Measurements from ENCODE around the gene MAP3K19.
"Not testable (repeated sequence)": the region's sequence is repeated elsewhere in the genome, so short reads cannot be mapped to it uniquely, and the experiment has no call there.

The MAP3K19 gene

DNA sequence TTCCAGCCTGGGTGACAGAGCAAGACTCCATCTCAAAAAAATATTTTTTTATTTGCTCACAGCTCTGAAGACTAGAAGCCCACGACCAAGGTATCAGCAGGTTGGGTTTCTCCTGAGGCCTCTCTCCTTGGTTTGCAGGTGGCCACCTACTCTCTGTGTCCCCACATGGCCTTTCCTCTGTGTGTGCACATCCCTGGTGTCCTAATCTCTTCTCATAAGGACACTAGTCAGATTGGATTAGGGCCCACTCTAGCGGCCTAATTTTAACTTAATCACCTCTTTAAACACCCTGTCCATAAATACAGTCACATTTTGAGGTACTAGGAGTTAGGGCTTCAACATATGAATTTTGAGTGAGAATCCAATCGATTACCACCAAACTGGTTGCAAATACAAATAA, 2.9 kb upstream of the MAP3K19 start:
- TF ChIP-seq, protein P1, sequence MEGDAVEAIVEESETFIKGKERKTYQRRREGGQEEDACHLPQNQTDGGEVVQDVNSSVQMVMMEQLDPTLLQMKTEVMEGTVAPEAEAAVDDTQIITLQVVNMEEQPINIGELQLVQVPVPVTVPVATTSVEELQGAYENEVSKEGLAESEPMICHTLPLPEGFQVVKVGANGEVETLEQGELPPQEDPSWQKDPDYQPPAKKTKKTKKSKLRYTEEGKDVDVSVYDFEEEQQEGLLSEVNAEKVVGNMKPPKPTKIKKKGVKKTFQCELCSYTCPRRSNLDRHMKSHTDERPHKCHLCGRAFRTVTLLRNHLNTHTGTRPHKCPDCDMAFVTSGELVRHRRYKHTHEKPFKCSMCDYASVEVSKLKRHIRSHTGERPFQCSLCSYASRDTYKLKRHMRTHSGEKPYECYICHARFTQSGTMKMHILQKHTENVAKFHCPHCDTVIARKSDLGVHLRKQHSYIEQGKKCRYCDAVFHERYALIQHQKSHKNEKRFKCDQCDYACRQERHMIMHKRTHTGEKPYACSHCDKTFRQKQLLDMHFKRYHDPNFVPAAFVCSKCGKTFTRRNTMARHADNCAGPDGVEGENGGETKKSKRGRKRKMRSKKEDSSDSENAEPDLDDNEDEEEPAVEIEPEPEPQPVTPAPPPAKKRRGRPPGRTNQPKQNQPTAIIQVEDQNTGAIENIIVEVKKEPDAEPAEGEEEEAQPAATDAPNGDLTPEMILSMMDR (IDR thresholded peaks at IDR 0.05; ENCODE audit: low read depth, low read length, missing control alignments): no peak
- Histone ChIP-seq H3K36me3 (replicated peaks) (no peaks in the 10 kb centered on the region), H3K27ac (no peak overlapping the region), H3K4me3 (ENCODE audit: low read depth, low read length) (no peak overlapping the region), H3K27me3 (replicated peaks) (no peaks in the 10 kb centered on the region)
- in situ Hi-C loops (cut with HindIII; ENCODE audit: low pct_ligation_motif_present, low sequenced_read_pairs): no loop called here
- DNase-seq: no peak

DNA sequence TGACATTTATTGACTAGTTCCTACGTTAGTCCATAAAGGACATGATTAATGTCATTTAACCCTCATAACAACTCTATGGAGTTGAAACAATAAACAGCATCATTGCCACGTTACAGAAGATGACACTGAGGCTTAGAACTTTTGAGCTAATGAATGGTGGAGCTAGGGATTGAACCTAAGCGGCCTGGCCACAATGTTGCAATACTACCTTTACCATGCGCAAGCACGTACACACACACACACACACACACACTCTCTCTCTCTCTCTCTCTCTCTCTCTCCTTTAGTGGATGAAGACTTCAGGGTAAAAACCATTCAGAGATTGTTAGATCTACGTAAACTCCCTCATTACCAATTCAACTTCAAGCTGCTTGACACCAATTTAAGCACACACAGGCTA, 875 bp upstream of the MAP3K19 start:
- H3K27ac ChIP-seq: no peak overlapping the region
- TF ChIP-seq, protein P1 (IDR thresholded peaks at IDR 0.05; ENCODE audit: low read depth, low read length, missing control alignments): no peak
- in situ Hi-C loops (cut with HindIII; ENCODE audit: low pct_ligation_motif_present, low sequenced_read_pairs): no loop called here
- no peak for DNase-seq
- no peak overlapping the region for H3K4me3 ChIP-seq (ENCODE audit: low read depth, low read length)
- no peaks in the 10 kb centered on the region for H3K36me3 ChIP-seq (replicated peaks)
- H3K27me3 ChIP-seq (replicated peaks): no peaks in the 10 kb centered on the region

DNA sequence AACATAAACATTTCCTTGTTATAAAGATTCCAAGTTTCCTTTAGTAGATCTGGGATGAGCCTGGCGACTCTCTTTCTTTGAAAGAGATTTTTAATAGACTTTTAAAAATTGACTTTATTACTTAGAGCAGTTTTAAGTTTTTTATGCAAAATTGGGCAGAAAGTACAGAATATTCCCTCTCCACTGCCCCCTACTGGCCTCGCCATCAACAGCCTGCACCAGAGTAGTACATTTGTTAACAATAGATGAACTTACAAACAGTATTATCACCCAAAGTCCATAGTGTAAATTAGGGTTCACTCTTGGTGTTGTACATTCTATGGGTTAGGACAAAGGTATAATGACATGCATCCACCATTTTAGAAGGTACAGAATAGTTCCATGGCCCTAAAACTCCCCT, 3.9 kb downstream of the MAP3K19 start:
- no peaks in the 10 kb centered on the region for H3K36me3 ChIP-seq (replicated peaks)
- in situ Hi-C loops (cut with HindIII; ENCODE audit: low pct_ligation_motif_present, low sequenced_read_pairs): no loop called here
- TF ChIP-seq, protein P1 (IDR thresholded peaks at IDR 0.05; ENCODE audit: low read depth, low read length, missing control alignments): peak; percentile 69
- no peak overlapping the region for H3K27ac ChIP-seq
- no peak for DNase-seq
- H3K4me3 ChIP-seq (ENCODE audit: low read depth, low read length): no peak overlapping the region
- no peaks in the 10 kb centered on the region for H3K27me3 ChIP-seq (replicated peaks)

DNA sequence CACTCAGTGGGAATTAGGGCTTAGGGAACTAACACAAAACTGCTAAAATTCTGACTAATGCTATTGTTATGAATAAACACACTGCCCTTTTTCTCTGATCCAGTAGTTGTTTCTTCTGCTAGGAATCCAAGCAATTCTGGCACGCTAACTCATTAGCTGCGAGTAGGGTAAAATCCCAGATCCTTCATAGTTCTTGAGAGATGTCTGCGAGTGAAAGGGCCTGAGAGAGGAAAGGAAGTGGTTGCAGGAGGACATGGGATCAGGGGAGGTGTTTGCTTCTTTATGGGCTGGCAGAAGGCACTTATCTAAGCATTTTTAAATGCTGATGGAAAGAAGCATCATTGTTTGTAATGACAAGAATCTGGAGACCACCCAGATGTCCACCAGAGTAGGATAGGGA, 9.4 kb downstream of the MAP3K19 start:
- no peaks in the 10 kb centered on the region for H3K27me3 ChIP-seq (replicated peaks)
- H3K4me3 ChIP-seq (ENCODE audit: low read depth, low read length): no peak overlapping the region
- TF ChIP-seq, protein P1 (IDR thresholded peaks at IDR 0.05; ENCODE audit: low read depth, low read length, missing control alignments): no peak
- no peak overlapping the region for H3K27ac ChIP-seq
- peak; percentile 7 for DNase-seq
- in situ Hi-C loops (cut with HindIII; ENCODE audit: low pct_ligation_motif_present, low sequenced_read_pairs): no loop called here
- H3K36me3 ChIP-seq (replicated peaks): no peaks in the 10 kb centered on the region

DNA sequence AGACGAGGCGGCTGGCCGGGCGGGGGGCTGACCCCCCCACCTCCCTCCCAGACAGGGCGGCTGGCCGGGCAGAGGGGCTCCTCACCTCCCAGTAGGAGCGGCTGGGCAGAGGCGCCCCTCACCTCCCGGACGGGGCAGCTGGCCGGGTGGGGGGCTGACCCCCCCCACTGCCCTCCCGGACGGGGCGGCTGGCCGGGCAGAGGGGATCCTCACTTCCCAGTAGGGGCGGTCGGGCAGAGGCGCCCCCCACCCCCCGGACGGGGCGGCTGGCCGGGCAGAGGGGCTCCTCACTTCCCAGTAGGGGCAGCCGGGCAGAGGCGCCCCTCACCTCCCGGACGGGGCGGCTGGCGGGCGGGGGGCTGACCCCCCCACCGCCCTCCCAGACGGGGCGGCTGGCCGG, 14.0 kb downstream of the MAP3K19 start:
- H3K27me3 ChIP-seq (replicated peaks); in situ Hi-C loops (cut with HindIII; ENCODE audit: low pct_ligation_motif_present, low sequenced_read_pairs); H3K27ac ChIP-seq; DNase-seq; H3K36me3 ChIP-seq (replicated peaks); H3K4me3 ChIP-seq (ENCODE audit: low read depth, low read length): not testable (repeated sequence)

DNA sequence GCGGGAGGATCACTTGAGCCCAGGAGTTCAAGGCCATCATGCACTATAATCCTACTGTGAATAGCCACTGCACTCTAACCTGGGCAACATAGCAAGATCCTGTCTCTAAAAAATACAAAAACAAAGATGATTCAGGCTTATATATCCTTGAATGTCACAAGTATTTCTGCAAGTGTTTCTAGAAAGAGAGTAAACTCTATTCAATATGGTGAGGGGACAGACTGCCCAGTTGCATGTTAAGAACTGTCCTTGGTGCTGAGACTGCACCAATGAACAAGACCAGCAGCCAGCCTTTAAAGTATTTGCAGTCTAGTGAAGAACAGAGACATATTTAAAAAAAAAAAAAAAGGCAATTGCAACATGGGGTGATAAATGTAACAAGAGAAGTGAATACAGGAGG, 16.4 kb downstream of the MAP3K19 start:
- in situ Hi-C loops (cut with HindIII; ENCODE audit: low pct_ligation_motif_present, low sequenced_read_pairs): no loop called here
- no peaks in the 10 kb centered on the region for H3K36me3 ChIP-seq (replicated peaks)

More for the DNA sequence above, 16.4 kb downstream of the MAP3K19 start:
- TF ChIP-seq, protein P1 (IDR thresholded peaks at IDR 0.05; ENCODE audit: low read depth, low read length, missing control alignments): no peak
- DNase-seq: peak; percentile 51
- Histone ChIP-seq H3K27ac (no peak overlapping the region), H3K27me3 (replicated peaks) (no peaks in the 10 kb centered on the region), H3K4me3 (ENCODE audit: low read depth, low read length) (no peak overlapping the region)

All from brain microvascular endothelial cell (primary cell).